ENCODE results near the gene TOLLIP.

The TOLLIP gene

DNA sequence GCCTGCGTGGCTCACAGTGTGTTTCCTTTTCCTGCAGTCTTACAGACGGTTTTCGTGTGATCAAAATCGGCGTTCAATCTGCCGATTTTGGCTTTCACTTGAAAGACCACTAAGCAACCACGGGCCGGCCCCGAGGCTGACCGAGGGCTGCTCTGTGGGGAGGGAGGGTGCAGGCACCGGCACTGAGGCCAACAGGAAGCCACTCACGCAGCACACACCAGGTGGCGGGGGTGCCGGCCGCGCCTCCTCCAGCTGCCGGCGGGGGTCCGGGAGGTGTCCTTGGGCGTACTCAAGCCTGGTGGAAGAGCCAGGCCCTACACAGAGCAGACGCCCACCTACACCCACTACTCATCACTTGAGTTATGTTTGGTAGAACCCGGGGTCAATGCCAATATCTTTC is 14.3 kb downstream of the TOLLIP start (continued):
- TF ChIP-seq ZBTB11 (tag by site-specific recombination; conservative IDR thresholded peaks at IDR 0.05; ENCODE audit: low read depth) (no peak), ZFHX2 (tag by site-specific recombination; conservative IDR thresholded peaks at IDR 0.05) (no peak)

DNA sequence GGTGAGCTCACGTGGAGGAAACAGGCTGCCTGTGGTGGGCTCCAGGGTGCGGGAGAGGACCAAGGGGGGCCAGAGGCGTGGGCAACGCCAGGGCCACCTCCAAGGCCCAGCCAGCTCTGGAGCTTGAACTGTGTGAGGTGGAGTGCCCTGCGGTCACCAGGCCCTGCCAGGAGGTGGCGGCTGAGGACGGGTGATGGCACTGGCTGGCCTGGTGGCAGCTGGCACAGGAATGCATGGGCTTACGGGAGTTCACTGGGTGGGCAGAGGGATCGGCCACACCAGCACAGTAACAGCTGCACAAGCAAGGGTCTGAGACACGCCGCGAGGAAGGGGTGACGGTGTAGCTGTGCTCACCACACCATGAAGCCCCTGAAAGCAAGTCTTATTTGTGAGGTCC is 15.8 kb downstream of the TOLLIP start:
- ChIA-PET CTCF (interaction anchor here (1.0 kb wide), 1 partner anchor 25 kb away, joined by 3 read pairs; no protein-coding TSS in a partner anchor), POLR2A (no interaction called here)
- Histone ChIP-seq H3K4me3 (ENCODE audit: low read depth, low read length) (no peak overlapping the region), H3K27ac (ENCODE audit: extremely low read depth, low read depth, low read length) (no peak overlapping the region), H3K36me3 (ENCODE audit: control insufficient read depth in 2 of 2, insufficient read depth in 1 of 2, low read length in 2 of 2) (peaks cover 0 to 78% of the 10 kb centered on the region in 2 experiments; a peak in 1 of 3 replicates), H3K4me1 (ENCODE audit: control insufficient read depth, insufficient read depth, low read length) (no peaks in the 10 kb centered on the region), H3K9me3 (ENCODE audit: control insufficient read depth, insufficient read depth, low read depth, low read length) (no peaks in the 10 kb centered on the region)
- TF ChIP-seq ZNF366 (tag by site-specific recombination; conservative IDR thresholded peaks at IDR 0.05) (no peak), ZNF274 (IDR thresholded peaks at IDR 0.05; ENCODE audit: low read length) (no peak), ZNF274 (tag by site-specific recombination; IDR thresholded peaks at IDR 0.05; ENCODE audit: borderline replicate concordance) (no peak), ZNF768 (tag by site-specific recombination; IDR thresholded peaks at IDR 0.05) (no peak), ZBTB48 (tag by site-specific recombination; IDR thresholded peaks at IDR 0.05) (no peak), SALL2 (tag by site-specific recombination; IDR thresholded peaks at IDR 0.05; ENCODE audit: borderline replicate concordance) (no peak), ZNF169 (tag by site-specific recombination; IDR thresholded peaks at IDR 0.05) (no peak), ZNF146 (tag by site-specific recombination; IDR thresholded peaks at IDR 0.05) (no peak), REPIN1 (tag by site-specific recombination; IDR thresholded peaks at IDR 0.05; ENCODE audit: low read depth) (no peak), ZBTB49 (tag by site-specific recombination; IDR thresholded peaks at IDR 0.05; ENCODE audit: low read depth) (no peak), ZNF184 (tag by site-specific recombination; IDR thresholded peaks at IDR 0.05) (no peak)

DNA sequence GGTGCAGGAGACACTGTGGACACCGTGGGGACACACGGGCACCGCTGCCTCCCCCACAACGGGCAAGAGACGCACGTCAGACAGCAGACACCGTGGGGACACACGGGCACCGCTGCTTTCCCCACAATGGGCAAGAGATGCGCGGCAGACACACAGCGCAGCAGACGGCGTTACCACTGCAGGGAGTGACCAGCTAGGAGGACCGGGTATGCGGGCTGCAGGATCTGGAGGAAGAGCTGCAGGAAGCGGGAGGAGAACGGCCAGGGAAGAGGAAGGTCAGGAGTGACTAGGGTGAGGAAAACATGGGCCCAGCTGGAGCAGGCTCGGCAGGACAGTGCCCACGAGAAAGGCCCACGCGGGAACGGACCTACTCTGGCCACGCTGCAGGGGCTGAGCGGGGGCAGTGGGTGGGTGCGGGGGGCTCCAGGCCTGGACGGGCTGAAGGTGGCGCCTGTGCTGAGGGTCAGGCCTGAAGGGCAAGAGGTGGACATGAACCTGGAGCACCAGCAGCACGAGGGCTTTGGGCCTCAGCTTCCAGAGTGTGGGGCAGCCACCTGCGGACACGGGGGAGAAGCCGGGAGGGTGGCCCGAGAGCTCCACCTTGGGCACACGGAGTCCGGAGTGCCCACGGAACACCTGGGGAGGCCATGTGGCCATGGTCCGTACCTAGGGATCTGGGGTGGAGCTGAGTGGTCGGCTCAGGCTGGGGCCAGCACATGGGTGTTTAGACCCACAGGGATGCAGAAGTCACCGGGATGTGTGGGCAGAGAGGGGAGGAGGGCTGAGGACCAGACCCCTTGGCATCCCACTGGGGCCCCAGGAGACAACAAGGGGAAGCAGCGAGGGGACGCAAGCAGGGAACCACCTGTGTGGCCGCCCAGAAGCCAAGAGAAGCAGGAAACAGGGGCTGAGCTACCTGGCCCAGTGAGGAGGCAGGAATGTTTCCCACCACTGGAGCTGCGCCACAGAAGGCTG is 16.5 kb downstream of the TOLLIP start:
- Histone ChIP-seq H3K4me3 (ENCODE audit: low read depth, low read length) (no peak overlapping the region), H3K9me3 (ENCODE audit: control insufficient read depth, insufficient read depth, low read depth, low read length) (no peaks in the 10 kb centered on the region), H3K36me3 (ENCODE audit: control insufficient read depth in 2 of 2, insufficient read depth in 1 of 2, low read length in 2 of 2) (peaks cover 0 to 79% of the 10 kb centered on the region in 2 experiments; a peak in 1 of 3 replicates), H3K27ac (ENCODE audit: extremely low read depth, low read depth, low read length) (no peak overlapping the region), H3K4me1 (ENCODE audit: control insufficient read depth, insufficient read depth, low read length) (no peaks in the 10 kb centered on the region)
- TF ChIP-seq ZSCAN16 (tag by site-specific recombination; IDR thresholded peaks at IDR 0.05): no peak
- POLR2A ChIA-PET: no interaction called here
- CTCF ChIA-PET: interaction anchor here (1.0 kb wide), 1 partner anchor 24 kb away, joined by 3 read pairs; no protein-coding TSS in a partner anchor

Data from HEK293 (cell line).